NCI-H128 (cell line): ENCODE results near the gene IPO9.
"Not testable (repeated sequence)": the region's sequence is repeated elsewhere in the genome, so short reads cannot be mapped to it uniquely, and the experiment has no call there.

Experiments used
- DNase-seq: peaks from one replicate; lab custom pipeline; 2025; ENCODE audit not compliant: unreplicated experiment; lab: John Stamatoyannopoulos, UW

The IPO9 gene

DNA sequence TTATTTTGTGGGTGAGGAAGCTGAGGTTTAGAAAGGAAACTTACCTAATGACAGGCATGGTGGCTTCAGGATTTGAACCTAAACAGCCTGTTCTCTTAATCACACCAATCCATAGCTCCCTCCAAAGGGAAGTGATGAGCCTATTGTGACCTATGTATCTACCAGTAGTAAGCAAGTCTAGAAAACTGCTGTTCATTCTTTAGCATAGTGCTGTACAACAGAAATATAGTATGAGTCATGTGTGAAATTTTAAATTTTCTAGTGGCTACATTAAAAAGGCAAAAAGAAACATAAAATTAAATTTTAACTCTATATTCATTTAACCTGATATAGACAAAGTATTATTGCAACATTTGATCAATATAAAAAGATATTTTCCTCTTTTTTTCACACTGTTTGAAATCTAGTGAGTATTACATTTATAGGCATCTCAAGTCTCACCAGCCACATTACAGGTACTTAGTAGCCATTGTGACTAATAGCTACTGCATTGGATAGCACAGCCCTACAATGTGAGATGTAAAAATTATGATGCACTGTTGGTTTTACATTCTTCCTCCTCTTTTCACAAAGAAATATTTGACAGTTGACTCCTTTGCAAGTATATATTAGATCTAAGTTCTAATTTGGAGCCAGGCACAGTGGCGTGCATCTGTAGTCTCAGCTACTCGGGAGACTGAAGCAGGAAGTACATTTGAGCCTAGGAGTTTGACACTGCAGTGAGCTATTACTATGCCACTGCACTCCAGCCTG lies 16.6 kb downstream of the IPO9 start:
- no peak for DNase-seq

DNA sequence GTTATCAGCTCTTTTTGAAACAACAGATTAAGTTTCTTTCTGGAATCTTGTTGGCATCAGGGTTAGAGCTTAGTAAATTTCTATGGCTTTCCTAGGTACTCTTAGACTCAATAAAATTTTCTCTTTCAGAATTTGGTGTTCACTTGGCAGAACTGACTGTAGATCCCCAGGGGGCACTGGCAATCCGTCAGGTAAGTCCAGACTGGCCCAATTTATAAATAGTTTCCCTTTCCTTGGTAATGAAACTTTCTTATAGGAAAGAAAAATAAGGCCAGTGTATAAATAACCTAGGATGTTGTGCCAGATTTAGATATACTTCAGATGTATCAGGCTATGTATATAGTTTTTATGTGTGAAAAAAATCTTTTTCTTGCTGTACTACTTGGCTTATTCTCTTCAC lies 18.2 kb downstream of the IPO9 start:
- DNase-seq, result no peak

DNA sequence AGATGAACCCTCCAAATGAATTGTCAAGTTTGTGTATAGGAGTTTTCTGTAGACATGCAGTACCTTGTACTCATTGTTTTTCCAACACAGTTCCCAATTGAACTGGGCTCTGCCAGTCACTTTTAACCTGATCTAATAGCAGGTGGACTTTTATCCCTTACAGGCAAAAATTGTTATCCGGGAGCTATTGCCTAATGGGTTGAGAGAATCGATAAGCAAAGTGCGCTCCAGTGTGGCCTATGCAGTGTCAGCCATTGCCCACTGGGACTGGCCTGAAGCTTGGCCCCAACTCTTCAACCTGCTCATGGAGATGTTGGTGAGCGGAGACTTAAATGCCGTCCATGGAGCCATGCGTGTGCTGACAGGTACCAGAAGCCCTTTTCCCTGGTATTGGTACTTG lies 19.3 kb downstream of the IPO9 start:
- DNase-seq, result no peak

DNA sequence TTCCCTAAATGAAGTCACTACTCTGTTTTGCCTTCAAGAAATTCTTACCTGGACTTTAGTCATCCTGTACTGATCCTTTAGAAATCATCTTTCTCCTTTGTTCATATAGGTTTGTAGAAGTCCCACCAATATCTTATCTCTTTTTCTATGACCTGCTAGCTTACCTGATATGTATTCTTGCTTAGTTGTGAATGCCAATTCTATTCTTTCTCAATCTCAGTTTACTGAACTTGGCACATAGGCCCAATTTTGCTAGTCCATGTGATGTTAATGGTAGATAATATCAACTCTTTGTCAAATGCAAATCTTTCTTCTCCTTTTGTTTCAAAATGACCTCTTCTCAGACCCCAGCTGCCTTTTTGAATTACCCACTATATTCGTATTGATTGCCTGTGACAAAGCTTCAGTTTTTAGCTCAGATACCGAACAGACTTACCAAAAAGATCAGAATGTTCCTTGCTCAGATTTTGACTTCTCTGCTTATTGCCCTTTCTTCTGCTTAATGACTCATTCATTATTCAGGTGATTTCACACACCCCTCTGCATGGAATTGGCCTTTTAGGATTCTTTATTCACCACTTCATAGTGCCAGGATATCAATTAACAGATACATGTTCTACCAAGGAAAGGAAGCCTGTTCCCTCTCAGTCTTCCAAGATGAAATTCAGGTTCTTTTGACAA lies 20.6 kb downstream of the IPO9 start:
- no peak for DNase-seq

DNA sequence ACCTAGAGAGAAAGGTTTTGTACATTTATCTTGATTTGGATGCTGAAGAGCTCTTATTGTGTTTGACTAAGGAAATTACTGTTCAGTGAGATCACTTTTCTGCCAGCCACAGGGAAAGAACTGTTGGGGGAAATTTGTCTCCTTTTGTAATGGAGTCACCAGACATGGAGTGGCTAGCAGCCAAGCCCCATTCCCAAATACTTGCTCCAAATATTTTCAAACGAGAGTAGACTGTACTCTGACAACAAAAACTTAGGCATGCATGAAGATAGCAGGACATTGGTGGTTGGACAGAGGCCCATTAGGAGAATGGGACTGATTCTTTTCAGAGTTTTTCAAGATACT lies 21.1 kb downstream of the IPO9 start:
- DNase-seq, result no peak

DNA sequence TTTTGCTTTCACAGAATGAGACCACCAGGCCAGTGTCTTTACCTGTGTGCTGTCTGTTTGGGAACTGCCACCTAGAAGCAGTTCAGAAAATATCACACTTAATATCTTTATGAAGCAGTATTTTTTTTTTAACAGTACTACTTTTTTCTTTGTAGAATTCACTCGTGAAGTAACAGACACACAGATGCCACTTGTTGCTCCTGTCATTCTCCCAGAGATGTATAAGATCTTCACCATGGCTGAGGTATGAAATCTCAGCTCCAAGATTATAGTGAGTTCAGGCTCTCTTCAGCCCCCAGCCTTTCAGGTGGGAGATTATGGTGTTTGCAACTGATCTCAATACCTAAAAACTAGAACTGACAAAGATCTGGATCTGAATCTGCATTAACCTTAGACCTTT lies 23.0 kb downstream of the IPO9 start:
- no peak for DNase-seq

DNA sequence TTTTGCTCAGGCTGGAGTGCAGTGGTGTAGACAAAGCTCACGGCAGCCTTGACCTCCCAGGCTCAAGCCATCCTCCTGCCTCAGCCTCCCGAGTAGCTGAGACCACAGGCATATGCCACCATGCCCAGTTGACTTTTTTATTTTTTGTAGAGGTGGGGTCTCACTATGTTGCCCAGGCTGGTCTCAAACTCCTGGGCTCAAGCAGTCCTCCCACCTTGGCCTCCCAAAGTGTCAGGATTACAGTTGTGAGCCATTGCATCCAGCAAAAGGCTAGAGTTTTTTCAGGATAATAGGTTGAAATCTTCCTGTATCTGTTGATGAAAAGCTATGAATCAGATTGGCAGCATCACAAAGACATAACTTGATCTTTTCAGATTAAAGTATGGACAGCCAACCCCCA lies 27.8 kb downstream of the IPO9 start:
- not testable (repeated sequence) for DNase-seq

DNA sequence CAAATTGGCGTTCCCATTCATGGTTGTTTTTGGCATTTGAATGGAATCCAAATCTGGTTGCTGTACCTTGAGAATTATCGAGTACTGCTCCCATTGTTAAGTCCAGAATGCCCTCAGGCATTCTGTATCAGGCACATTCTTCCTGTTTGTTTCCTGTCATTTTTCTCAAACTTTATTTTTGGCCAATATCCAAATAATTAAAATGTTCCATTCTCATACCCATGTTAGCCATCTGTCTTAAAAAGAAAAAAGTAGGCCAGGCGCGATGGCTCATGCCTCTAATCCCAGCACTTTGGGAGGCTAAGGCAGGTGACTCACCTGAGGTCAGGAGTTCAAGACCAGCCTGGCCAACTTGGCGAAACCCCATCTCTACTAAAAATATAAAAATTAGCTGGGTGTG lies 30.5 kb downstream of the IPO9 start:
- DNase-seq, result no peak

DNA sequence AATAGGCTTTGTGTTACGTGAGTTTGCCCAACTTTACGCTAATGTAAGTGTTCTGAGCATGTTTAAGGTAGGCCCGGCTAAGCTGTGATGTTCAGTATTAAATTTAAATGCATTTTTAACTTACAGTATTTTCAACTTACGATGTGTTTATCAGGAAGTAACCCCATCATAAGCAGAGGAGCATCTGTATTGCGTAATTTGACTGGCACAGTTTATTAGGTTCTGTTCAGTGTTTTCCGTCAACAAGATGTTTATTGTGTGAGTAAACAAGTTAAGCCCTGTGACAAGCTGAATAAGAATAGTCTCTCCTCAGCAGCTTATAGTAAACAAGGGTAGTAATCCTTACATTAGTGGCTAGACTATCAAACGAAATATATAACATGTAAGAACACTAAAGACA lies 32.5 kb downstream of the IPO9 start:
- no peak for DNase-seq

DNA sequence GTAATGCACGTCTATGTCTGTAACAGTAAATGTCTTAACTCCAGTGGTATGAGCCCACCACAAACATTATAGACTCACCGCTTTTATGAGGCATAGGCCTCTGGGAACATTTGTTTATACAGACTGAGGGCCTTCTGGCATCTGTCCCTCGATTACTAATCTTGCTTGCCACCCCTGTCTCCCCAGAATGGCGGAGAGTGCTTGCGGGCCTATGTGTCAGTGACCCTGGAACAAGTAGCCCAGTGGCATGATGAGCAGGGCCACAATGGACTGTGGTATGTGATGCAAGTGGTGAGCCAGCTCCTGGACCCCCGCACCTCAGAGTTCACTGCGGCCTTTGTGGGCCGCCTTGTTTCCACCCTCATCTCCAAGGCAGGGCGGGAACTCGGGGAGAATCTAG lies 41.4 kb downstream of the IPO9 start:
- no peak for DNase-seq

DNA sequence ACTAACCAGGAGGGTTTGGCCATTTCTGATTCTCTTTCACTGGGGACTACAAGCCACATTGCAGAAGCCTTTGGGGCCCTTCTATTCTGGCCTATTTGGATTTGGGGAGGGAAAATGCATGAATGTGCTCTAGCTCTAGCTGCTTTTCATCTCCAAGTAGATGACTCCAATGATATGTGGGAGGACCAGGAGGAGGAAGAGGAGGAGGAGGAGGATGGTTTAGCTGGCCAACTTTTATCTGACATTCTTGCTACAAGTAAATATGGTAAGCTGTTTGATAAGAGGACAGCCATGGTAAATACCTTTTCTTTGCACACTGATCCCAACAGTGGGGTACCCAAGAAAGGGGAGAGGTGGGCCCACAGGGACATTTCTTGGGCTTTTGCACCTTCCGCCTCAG lies 45.7 kb downstream of the IPO9 start:
- no peak for DNase-seq

DNA sequence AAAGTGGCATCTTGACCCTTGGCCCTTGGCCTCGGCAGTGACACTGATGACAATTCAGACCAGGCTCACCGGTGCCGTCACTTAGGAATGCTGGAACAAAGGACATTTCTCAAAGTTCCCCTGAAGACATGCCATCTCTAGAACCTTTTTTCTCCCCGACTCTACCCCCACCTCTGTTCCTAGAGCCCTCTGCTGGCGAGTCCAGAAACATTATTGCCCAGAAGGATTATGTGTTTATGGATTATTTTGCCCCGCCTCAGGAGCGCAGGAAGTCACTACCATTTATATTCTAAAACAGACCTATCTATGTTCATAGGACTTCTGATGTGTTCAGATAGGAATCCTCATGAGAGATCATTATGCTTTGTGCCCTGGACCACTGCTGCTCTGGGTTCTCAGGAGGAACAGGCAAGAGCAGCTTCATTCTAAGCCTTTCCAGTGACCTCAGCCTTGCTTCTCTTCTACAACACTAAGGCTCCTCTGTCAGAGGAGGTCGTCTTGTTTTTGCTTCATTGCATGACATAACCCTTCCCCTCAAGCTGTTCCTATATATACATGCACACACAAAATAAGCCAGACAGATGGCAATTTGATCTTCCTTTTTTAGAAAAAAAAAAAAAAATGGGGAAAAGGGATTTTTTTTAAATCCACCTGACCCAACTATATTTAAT lies 47.3 kb downstream of the IPO9 start:
- DNase-seq, result no peak

DNA sequence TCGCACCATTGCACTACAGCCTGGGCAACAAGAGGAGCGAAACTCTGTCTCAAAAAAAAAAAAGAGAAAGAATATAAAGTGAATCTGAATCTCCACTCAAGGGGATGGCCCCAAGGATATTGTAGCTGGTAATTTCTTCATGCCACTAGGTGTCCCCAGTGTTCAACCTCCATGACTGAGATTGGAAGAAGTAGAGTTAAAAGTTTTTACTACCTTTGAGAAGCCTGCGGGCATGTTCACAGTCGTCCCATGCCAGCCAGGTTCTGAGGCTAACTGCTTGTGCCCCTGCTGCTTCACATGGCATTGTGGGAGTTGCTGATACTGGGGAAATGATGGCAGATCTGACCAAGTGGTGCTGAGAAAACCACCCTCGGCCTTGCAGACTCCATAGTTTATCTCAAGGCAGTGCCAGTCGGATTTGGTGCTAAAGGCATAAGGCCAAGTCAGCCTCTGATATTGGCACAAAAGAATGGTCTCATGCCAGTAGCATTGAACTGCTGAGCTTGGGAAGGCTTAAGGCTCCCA lies 49.0 kb downstream of the IPO9 start:
- no peak for DNase-seq

DNA sequence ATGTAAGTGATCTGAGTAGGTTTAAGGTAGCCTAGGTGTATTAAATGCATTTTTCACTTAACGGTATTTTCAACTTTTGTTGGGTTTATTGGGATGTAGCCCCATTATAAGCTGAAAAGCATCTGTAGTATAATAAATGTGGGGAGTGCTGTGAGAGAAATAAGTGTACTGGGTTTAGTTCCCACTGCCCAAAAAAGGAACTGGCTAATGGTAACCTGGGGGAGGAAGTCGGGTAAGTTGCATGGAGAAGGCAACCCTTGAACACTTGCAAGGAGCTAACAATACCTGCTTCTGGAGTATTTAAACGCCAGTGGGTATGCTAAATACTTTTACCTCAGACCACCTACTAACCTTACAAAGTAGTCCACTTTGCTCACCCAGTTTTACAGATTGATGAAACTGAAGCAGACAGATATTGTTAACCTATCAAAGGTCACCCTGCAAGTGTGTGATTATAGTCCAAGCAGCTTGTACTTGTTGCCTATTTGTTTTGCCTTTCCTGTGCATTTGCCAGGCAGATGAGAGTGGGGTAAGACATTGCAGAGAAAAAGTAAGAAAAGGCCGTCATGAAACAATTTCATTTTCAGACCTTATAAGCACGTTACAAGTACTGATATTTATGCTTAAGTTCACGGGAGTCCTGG lies 52.1 kb downstream of the IPO9 start:
- no peak for DNase-seq

DNA sequence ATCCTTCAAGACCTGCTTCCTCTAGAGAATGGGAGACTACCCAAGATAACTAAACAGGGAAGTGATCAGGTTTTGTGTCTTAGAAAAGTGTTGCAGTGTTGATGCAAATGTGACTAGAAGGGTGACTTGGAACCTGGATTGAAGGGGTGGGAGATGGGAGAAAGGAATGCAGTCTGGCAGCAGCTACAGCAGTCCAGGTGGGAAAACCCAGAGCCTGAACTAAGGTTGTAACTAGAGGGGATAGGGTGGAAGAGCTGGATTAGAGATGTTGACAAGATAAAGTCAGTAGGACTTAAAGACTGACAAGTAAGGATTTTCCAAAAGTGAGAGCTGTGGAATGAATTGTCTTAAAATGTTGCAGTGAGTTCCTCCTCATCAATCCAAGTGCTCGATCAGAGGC lies 52.7 kb downstream of the IPO9 start:
- no peak for DNase-seq

DNA sequence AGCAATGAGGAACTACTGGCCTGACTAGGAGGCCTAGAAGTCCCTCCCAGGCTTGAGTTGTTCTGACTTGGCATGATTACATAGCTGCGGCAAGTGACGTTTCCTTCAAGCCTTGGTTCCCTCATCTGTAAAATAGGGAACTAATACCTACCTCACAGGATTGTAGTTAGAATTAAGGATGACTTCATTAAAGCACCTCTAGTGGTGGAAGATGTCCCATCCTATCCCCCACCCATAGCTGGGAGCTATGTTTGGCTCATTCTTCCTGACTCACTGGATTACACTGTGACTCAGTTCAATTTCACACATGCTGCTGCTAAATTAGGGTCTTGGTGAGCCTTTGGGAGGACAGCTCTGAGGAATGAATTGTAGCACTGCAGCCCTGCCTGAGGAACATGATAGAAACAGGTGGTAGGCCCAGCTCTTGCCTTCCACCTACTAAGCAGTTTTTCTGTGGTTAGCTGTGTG lies 53.7 kb downstream of the IPO9 start:
- DNase-seq, result no peak

DNA sequence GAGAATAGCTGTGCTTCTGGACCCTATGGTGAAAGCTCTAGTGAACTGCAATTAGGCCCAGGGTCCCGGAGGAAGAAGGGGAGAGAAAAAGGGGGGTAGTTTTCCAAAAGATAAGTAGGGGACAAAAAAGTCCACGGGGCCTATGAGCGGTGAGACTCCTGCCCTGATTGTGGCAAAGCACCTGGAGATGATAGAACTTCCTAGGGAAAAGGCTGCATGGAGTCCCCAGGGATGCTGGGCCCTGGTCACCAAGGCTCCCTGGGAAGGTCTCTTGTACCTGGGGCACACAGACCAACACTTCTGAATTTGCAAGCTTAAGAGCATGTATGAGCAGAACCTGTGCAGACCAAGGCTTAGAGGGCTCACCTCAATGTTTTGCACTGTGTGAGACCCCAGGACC lies 54.3 kb downstream of the IPO9 start:
- DNase-seq, result no peak

DNA sequence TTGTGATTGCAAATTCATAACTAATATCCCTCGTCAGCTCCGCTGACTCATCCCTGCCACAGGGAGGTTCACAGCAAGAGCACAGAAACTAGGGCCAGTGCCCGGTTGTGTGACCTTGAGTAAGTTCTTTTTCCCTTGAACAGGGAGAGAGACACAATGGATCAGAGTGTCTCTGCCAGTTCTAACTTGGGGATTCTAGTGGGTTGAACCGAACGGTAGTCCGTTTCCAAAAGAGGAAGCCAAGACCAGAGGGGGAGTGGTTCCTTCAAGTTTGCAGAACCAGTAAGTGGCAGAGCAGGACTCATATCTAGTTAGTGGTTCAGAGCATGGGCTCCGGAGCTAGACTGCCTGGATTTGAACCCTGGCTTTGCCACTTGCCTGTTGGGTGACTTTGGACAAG lies 54.8 kb downstream of the IPO9 start:
- DNase-seq, result no peak

DNA sequence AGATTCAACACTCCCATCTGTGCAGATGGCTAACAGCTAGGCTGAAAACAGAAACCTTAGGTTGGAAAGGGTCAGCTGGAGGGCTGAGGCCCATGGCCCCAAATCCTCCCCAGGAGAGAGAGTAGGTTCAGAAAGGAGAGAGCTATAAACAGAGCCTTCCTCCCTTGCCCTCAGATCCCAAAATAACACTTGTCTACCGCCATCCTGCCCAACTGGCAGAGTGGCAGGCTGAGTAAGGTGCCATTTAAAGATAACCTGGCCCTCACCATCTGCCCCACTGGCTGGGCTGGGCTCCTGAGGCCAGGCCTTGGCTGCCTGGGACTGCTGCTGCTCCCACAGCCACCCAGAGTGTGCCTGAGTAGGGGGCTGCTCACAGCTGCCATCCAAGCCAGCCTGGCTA lies 55.5 kb downstream of the IPO9 start:
- DNase-seq, result no peak

DNA sequence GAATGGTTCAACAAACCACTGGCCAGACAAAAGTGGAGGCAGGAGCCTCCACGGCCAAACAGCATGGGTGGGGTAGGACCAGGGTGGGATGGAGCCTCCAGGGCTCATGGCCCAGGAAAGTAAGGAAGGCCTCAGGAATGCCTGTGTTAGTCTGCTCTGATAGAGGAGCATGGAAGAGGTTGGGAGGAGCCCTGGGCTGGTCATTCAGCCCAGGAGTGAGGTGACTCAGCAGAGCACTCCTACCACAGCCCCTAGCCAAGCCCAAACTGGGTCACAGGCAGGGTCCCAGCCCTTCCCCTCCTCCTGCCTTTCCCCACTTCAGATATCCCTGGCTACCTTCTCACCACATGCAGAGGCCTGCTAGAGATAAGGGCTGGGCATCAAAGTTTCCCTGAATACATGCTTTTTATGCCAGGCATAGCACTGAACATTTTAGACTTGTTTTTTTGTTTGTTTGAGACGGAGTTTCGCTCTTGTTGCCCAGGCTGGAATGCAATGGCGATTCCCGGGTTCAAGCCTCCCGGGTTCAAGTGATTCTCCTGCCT lies 56.6 kb downstream of the IPO9 start:
- no peak for DNase-seq

DNA sequence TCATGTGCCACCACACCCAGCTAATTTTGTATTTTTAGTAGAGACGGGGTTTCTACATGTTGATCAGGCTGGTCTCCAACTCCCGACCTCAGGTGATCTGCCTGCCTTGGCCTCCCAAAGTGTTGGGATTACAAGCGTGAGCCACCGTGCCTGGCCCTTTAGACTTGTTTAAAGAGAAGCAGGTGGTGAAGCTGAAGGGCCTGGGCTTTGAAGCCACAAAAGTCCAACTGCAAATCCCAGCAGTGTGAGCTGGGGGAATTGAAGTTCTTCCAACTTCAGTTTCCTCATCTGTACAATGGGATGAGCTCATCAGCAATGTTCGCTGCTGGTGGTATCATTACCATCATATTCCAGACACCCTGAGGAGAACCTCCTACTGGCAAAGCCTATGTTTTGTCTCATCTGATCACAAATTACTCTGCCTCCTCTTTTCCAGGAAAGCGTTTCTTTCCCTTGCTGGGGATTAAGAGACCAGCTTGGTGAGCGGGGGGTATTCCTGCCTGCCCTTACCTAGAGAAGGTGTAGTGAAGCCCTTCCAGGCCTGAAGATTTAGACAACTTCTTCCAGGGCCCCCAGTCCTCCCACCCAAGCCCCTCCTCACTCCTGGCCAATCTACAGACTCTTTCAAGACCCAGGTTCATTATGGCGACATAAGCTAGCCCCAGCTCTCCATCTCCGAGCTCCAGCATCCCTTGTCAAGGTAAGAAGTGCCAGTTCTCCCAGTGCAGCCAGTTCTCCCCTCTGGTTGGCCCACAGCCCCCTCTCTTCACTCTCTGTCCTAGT lies 57.3 kb downstream of the IPO9 start:
- no peak for DNase-seq
